ENCODE measurements around the gene TMEM198.

TMEM198 gene

GRCh38 chr2:219526320-219527075 is 17.3 kb upstream of the TMEM198 start:
- no peak for DNase-seq (ENCODE audit: low read depth)

- no peak for DNase-seq (ENCODE audit: low read depth)
Observed at GRCh38 chr2:219527076-219527394, 16.8 kb upstream of the TMEM198 start.

GRCh38 chr2:219527472-219527871 is 16.4 kb upstream of the TMEM198 start:
- no peak for DNase-seq (ENCODE audit: low read depth)

DNA sequence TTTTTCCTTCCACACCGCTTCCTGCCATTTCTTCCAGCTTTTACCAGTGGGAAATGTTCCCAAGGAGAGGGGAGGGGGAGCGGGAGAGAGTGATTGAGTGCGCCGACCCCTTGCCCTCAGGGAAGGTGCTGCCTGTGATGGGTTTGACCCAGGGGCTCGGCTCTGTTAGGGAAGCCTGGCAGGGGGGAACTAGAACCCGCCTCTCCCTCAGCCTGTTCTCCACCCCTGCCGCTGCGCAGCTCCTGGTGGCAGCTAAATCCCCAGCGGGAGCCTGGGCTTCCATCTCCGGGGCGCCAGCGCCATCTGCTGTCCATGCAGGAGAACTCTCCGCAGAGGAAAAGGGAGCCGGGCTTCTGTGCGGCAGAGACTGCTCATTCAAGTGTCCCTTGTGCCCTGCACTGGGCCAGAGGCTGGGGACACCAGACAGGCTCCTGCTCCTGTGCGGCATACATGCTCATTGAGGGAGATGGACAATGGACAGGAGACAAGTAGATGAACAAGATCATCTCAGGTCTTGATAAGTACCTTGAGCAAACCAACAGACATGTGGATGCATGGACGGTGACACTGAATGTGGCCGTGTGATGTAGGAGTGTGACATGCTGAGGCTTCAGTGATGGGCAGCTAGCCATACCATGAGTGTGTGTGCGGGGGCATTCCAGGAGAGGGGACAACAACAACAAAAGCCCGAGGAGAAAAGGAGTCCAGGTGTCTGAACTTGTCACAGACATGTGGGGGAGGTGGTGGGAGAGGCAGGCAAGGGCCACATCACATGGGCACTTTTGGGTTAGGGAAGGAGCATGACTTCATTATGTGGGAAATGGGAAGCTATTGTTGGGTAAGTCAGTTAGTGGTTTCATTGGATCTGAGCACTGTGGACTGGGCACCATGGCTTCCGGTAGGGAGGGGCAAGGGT is 13.5 kb upstream of the TMEM198 start:
- DNase-seq (ENCODE audit: low read depth): peak; percentile 73

DNA sequence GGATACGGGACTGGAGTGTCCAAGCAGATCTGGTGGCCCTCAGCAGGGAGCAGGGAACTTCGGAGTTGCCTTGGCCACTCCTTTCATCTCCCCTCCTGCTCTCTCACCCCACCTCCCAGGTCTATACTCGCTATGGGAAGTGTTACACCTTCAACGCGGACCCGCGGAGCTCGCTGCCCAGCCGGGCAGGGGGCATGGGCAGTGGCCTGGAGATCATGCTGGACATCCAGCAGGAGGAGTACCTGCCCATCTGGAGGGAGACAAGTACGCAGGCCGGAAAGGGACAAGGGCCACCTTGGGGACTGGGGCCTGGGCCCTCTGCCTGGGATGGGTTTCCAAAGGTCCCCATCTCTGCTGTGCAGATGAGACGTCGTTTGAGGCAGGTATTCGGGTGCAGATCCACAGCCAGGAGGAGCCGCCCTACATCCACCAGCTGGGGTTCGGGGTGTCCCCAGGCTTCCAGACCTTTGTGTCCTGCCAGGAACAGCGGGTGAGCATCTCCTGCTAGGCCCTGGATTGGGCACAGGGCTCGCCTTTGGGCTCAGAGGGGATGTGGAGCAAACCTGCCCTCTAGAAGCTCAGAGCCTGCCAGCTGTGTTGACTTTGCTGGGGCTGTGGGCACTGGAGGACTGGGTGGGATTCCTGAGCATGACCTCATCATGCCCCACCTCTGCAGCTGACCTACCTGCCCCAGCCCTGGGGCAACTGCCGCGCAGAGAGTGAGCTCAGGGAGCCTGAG is 12.0 kb upstream of the TMEM198 start:
- DNase-seq (ENCODE audit: low read depth): no peak

DNA sequence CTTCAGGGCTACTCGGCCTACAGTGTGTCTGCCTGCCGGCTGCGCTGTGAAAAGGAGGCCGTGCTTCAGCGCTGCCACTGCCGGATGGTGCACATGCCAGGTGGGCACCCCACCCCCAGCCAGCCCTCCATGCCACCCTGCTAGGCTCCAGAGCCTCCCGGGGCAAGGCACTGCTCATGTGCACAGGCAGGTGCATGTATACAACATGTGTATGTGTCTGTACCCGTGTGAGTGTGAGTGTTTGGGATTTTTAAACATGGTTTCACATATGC is 11.5 kb upstream of the TMEM198 start:
- no peak for DNase-seq (ENCODE audit: low read depth)

GRCh38 chr2:219533930-219534661 is 9.7 kb upstream of the TMEM198 start:
- no peak for DNase-seq (ENCODE audit: low read depth)

- DNase-seq (ENCODE audit: low read depth): no peak
Observed at GRCh38 chr2:219536425-219536824, 7.4 kb upstream of the TMEM198 start.

DNA sequence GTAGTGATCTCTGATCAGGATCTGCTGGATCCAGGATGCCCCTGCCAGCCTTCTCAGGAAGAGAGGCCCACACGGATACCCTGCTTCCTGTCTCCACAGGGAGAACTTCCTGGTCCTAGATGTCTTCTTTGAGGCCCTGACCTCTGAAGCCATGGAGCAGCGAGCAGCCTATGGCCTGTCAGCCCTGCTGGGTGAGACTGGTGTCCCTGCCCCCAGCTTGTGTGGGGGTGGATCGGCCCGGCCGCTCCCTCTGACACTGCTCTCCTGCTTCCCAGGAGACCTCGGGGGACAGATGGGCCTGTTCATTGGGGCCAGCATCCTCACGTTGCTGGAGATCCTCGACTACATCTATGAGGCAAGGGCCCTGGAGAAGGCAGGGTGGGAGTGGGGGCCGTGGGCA is 6.9 kb upstream of the TMEM198 start:
- DNase-seq (ENCODE audit: low read depth): no peak

GRCh38 chr2:219537657-219538488 is 6.0 kb upstream of the TMEM198 start:
- DNase-seq (ENCODE audit: low read depth): no peak

- no peak for DNase-seq (ENCODE audit: low read depth)
Observed at GRCh38 chr2:219538504-219538951, 5.3 kb upstream of the TMEM198 start.

DNA sequence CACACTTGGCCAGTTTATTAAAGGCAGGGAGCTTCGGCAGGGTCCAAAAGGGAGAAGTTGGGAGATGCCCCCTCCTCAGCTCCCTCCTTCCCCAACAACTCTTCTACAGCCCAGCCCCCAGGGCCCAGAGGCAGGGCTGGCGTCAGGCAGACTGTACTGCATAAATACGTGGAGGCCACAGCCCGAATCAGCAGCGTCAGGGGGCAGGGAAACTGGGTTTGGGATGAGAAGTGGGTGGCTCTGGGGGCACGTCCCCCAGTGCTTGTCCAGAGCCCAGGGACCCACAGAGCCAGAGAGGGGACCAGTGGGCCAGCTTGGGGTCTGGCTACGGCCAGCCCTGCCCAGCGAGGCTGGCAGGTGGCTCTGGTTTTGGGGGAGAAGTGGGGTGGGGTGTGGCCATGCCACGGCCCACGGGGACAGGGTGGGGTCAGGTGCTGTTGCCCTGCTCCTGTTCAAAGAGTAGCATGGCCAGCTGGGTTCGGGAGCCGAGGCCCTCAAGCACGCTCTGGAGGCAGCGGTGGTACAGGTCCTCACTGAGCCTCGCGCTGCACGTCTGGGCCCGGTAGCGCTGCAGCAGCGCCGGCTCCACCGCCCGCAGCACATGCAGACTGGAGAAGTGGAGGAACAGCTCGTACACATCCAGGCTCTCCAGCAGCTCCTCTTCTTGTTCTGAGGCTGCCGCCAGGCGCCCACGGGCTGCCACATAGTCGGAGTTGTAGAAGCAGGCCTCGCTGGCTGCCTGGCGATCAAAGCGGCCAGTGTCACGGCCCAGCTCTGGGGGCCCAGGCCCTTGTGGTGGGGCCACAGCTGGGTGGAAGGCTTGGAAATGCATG is 4.7 kb upstream of the TMEM198 start:
- no peak for DNase-seq (ENCODE audit: low read depth)

DNA sequence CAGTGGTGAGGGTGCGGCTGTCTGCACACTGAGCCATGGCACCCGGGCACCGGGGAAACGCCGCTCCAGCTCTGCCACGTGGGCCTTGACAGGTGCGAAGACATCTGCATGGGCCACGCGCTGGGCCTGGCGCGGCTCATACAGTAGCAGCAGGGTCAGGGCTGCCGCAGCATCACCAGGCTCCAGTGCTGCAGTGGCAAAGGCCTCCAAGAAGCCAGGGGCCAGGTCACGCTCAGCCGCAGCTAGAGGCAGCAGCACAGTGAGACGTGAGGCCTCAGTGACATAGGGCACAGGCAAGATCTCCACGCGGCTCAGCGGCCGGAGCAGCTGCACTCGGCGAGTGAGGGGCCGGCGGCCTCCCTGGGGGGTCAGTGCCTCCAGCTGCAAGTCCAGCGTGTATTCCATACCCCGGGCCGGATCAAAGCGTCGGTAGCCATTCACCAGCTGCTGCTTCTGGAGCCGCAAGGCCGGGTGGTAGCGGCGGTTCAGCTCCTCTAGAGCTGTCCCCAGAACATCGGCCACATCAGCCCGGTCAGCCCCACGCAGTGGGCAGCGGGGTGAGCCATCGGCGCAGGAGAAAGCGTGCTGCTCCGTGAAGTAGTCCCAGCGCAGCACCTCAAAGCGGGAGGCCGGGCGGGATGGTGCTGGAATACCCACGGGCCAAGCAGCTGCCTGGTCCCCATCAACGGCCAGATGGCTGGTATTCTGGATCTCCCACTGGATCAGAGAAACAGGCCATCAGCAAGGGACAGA is 3.7 kb upstream of the TMEM198 start:
- DNase-seq (ENCODE audit: low read depth): no peak

GRCh38 chr2:219540784-219541504 is 2.9 kb upstream of the TMEM198 start:
- no peak for DNase-seq (ENCODE audit: low read depth)

DNA sequence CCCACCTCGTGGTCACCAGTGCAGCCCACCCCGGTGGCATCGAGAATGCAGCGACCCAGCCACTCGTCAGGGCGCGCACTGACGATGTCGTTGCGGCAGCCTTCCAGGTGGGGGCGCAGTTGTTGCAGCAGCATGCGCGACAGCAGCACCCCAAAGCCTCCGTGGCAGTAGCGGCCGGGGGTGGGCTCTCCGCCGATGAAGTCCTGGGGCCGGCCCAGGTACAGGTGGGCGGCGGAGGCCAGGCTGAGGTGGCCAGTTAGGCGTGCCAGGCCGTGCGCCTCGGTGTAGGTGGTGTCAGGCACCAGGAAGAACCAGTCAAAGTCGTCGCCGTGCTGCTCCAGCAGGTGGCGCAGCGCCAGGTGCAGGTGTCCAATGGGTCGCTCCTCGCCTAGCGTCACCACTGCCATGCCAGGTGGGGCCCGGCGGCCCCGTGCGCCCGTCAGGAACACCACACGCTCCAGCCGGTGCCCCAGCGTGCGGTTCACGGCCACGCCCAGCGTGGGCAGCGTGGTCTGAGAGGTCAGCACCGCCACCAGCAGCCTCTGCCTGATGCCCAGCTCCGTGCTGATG is 2.1 kb upstream of the TMEM198 start:
- DNase-seq (ENCODE audit: low read depth): peak; percentile 74

GRCh38 chr2:219542931-219543595 is 765 bp upstream of the TMEM198 start:
- DNase-seq (ENCODE audit: low read depth): peak; percentile 3

- no peak for DNase-seq (ENCODE audit: low read depth)
Observed at GRCh38 chr2:219544567-219544966, 739 bp downstream of the TMEM198 start.

Measured in activated gamma-delta T cell treated with anti-CD3 and anti-CD28 coated beads, Interleukin-2, amount 50 U/mL, for 16 hours (primary cell).